NCI-H524 (cell line): ENCODE measurements around the gene KPNA4.
"Not testable (repeated sequence)": the region's sequence is repeated elsewhere in the genome, so short reads cannot be mapped to it uniquely, and the experiment has no call there.

Experiments
- DNase-seq, 2 experiments: peaks; one replicate each; lab custom pipeline; 2025; lab: John Stamatoyannopoulos, UW

Gene KPNA4, protein sequence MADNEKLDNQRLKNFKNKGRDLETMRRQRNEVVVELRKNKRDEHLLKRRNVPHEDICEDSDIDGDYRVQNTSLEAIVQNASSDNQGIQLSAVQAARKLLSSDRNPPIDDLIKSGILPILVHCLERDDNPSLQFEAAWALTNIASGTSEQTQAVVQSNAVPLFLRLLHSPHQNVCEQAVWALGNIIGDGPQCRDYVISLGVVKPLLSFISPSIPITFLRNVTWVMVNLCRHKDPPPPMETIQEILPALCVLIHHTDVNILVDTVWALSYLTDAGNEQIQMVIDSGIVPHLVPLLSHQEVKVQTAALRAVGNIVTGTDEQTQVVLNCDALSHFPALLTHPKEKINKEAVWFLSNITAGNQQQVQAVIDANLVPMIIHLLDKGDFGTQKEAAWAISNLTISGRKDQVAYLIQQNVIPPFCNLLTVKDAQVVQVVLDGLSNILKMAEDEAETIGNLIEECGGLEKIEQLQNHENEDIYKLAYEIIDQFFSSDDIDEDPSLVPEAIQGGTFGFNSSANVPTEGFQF

DNA sequence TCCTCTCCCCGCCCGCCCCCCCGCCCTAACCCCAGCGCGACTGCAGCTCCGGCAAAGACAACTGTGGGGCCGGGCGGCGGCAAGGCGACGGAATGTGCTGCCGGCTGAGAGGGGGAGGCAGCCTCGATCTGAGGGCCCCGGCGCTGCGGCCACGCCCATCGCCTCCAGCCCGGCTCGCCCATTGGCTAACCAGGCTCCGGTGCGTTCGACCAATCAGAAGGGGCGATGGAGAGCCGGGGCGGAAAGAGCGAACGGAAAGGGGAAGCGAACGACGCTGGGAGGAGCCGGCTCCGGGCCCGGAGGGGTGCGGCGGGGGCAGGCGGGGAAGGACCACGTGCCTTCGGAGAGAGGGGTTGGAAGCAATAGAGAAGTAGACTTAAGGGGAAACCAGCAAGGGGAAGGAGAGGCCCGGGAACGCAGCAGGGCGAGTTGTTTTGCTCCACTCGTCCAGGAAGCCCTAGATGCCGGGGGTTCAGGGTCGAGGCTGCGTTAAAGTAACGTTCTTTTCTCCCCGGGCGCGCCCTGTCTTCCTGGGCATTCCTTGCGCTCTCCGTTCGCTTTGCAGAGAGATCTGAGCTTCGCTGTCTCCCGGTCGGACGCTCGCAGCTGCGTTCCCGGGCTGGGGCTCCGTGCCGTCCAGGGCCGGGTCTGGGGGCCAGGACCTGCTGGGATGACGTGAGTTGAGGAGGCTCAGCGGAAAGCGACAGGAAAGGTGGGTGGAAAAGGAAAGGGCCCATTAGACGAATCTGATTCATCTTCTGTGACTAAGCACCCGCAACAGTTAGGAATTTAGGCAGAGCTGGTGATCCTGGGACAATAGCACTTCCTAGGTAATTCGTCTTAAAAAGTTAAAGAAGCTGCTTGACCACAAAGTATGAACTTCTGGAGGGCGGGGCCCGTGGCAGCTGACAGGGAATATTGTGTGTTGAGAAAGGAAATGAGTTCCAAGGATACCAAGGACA is at the start of gene KPNA4:
KPNA4 (minus strand) TSS at position 130 of the 962 bp plus-strand sequence. CDS start 289 bp downstream, outside the sequence.
- peak; percentile 97 to 98 for DNase-seq

DNA sequence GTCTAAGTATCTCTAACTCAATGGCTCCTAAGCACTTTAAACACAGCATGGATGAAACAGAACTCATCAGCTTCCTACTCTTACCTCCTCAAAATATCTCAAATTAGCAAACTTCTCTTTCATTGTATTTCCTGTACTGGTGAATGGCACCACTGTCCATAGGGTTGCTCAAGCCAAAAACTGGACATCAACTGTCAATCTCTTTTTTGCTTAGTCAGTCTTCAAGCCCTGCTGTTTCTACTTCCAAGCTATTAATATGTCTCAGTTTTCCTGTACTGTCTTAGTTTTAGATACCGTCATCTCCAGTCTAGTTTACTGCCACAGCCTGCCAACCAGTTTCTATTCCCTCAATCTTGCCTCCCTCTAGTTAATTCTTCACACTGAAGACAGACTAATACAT is 48.3 kb upstream of the KPNA4 start:
- no peak for DNase-seq

DNA sequence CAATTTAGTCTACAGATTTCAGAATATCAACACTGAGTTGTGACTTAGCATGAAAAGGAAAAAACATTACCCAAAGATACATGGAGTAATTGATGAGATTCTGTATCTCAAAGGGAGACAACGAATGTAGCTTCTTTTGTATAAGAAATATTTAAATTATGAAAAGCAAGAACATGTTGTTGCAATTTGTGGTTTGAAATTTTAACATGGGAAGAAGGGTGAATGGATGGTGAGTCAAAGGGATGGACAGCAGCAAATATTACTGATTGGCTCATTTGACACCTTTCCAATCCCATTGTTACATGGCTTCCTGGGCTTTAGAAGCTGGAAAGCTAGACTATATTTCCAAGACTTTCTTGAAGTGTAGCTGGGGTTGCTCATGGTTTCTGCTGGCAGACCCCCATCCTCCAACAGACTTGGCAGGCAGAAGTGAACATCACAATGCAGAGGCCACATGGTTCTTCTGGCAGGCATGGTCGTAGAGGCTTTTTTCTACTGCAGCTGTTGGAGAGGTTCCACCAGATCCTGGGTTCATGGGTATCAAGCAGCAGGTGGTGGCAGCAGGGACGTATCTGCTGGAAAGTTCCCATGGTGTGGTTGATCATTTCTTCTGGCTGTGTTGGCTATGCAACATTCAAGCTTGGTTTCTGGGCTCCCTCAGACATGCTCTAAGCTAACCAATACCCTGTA is 47.2 kb upstream of the KPNA4 start:
- DNase-seq, result no peak

DNA sequence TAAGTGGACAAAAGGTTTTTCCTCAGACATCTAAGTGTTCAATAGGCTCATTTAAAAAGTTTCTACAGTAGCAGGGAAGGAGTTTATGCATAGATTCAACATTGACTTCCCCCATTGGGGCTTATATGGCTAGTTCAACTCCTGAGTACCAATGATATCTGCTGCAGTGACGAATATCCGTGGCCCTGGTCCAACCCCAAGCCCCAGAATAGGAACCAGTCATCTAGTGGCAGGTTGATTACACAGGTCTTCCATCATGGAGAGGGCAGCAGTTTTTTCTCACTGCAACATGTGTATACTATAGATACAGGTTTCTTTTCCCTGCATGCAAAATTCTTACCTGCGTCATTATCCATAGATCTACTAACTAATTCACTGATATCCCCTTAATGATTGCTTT is 45.8 kb upstream of the KPNA4 start:
- DNase-seq, result no peak

DNA sequence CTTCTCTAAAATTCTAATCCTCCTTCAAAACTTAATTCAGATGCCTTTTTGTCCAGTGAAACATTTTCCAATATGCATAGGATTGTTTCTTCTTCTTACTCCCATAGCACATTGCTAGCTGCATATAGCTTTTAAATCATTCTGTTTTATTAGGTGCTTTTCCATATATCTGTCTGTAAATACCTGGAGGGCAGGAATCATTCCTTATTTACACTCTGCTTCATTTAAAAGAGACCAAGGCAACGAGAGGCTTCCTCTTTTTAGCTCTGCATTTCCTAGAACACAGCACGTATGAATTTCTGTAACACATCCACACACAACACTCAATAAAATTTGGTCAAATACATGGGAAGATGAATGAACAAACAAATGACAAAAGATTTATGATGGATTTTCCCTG is 43.5 kb upstream of the KPNA4 start:
- no peak for DNase-seq

DNA sequence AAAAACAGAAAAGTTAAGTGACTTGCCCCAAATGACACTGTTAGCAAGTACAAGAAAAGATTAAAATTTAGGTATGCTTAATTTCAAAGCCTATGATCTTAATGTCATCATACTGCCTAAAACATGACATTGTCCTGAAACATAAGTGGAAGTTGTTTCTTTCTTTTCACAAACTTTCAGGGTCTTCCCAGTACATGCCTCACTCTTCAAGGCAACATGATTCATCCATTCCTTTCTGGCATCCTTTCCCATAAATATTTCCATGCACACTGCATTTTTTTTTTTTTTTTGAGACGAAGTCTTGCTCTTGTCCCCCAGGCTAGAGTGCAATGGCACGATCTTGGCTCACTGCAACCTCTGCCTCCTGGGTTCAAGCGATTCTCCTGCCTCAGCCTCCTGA is 42.5 kb upstream of the KPNA4 start:
- no peak for DNase-seq

DNA sequence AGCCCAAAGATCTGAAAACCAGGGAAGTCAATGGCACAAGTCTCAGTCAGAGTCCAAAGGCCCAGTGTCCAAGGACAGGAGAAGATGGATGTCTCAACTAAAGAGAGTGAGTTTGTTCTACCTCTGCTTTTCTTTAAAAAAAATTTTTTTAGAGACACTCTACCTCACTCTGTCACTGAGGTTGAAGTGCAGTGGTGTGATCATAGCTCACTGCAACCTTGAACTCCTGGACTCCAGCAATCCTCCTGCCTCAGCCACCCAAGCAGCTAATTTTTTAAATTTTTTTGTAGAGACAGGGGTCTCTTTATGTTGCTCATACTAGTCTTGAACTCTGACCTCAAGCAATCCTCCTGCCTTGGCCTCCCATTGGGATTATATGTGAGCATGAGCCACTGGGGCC is 39.9 kb upstream of the KPNA4 start:
- no peak for DNase-seq

DNA sequence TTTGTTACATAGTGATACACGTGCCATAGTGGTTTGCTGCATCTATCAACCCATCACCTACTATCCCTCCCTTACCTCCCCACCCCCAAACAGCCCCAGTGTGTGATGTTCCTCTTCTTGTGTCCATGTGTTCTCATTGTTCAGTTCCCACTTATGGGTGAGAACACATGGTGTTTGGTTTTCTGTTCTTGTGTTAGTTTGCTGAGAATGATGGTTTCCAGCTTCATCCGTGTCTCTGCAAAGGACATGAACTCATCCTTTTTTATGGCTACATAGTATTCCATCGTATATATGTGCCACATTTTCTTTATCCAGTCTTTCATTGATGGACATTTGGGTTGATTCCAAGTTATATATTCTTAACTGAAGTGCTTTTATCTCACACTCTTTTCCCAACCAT is 38.5 kb upstream of the KPNA4 start:
- DNase-seq, result not testable (repeated sequence)

DNA sequence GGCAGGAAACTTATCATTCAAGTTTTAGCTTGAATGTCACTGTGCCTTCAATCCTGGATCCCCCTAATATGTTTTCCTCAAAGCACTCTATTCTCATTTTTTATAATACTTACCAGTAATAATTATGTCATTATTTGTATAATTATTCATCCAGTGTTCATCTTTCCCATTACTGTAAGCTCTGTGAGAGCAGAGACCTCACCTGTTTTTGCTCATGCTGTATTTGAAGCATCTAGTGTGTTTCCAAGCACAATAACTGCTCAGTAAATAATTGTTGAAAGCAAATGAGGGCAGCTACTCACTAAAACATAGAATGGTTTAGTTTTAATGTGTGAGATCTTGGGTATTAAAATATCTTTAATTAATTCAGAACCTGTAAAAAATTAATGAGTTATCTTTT is 36.9 kb upstream of the KPNA4 start:
- DNase-seq, result no peak

DNA sequence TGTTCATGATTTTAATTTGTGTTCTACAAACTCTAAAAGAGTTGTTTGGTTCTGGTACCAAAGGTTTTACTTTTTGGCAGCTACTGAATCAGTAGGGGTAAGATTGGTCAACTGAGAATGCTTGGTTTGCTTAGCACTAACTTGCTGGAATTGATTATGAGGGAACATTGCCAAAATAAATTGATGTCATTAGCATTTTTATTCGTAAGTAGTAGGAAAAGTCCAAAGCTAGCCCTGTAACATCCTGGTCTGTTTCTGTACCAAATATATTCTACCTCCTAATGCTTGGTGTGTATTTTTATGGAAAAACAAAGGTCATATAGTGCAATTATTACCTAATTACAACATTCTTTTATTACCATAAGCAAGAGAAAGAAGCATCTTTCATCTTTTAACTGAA is 35.9 kb upstream of the KPNA4 start:
- DNase-seq, result no peak

DNA sequence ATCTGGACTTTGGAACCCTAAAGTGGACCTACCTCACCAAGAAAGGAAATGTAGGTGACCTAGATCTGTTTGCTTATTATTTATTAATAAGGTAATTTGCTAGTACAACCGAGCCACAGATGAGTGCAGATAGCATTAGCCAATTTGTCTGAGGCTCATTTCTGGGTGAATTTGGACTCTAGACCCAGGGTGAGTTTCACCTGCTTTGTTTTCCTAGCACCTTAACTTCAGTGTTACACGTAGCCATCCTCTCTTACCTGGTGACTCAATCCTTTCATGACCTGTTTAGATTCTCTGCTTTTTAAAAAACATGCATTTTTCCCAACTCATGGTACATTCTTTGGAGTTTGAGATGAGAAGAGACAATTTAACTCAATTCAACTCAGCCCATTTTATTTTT is 33.5 kb upstream of the KPNA4 start:
- no peak for DNase-seq

DNA sequence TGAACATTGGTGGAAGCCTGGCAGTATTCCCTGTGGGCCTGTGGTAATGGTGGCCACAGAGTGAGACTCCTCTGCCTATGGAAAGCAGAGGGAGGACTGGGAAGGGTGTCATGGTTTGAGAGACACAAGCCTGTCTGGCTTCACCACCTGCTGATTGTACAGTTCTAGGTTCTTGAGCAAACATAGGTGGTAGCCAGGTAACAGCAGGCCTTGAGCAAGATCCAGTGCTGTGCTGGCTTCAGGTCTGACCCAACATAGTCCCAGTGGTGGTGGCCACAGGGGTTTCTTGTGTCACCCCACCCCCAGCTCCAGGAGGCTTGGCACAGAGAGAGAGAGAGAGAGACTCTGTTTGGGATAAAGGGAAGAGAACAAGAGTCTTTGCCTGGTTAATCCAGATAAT is 22.7 kb upstream of the KPNA4 start:
- DNase-seq, result no peak

DNA sequence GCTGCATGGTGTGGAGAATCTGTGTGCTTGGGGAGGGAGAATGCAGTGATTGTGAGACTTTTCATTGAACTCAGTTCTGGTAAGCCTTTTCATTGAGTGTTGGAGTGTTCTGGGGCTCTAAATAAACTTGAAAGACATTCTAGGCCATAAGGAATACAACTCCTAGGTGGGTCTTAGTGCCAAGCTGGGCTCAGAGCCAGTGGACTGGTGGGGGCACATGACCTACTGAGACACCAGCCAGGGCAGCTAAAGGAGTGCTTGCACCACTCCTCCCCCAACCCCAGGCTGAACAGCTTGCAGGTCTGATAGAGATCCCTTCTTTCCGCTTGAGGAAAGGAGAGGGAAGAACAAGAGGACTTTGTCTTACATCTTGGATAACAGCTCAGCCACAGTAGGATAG is 21.7 kb upstream of the KPNA4 start:
- no peak for DNase-seq

DNA sequence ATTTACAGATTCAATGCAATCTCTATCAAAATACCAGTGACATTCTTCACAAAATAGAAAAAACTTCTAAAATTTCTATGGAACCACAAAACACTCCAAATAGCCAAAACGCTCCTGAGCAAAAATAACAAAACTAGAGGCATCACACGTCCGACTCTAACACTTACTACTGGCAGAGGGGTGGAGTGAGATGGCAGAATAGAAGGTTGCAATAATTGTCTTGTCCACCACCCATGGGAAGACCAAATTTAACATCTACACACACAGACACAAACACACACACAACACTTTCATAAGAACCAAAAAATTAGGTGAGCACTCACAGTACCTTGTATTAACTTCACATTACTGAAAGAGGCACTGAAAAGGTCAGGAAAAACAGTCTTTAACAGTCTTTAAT is 21.3 kb upstream of the KPNA4 start:
- DNase-seq, result no peak

DNA sequence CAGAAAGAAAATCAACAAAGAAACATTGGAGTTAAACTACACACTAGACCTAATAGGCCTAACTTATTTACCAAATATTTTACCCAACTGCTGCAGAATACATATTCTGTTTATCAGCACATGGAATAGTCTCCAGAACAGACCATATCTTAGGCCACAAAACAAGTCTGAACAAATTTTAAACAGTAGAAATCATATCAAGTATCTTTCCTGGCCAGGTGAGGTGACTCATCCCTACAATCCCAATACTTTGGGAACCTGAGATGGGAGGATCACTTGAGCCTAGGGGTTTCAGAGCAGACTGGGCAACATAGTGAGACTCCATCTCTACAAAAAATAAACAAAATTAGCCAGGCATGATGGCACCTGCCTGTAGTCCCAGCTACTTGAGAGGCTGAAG is 18.1 kb upstream of the KPNA4 start:
- no peak for DNase-seq

DNA sequence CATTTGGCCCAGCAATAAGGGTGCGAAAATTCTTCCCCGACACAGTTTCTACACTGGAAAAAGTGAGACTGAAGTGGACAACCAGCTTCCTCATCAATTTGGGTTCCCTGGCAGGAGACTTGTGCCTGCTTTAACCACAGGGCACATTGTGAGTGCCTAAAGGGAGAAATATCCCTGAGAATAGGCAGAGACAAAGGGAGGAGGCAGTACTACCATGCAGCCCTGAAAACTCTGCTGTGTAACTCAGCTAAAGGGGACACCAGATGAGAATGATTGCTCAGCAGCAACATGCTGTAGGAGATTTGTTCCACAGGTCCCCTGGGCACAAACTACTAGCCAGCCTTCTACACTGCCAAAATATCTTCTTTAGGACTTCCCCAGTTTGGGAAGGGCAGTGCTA is 15.6 kb upstream of the KPNA4 start:
- DNase-seq, result no peak

DNA sequence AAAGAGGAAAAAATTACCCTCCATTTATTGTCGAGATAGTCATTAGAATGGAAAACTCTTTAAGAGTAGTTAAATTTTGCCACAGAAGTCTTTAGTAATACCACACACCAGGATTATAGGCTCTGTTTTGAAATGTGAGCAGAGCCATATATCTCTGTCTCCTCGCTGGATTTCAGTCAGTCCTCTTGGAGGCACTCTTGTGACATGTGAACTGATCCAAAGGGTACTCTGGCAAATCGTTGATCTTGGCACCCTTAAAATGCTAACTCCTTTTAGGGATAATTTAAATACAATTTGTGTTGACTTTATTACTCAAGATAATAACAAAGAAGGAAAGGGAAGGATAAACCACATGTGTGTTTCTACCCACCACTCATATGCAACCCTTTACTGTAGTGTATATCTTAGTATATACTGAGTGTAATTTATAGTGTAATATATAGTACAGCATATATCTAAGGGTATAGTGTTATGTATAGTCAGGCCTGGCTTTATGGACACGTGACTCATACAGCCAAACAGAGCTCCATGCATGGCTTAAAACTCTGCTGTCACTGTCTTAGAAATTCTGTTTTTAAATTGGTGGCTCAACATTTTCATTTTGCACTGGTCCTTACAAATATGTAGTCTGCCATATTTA is 12.3 kb upstream of the KPNA4 start:
- DNase-seq, result peak in 1 of 2 experiments; percentile 42

DNA sequence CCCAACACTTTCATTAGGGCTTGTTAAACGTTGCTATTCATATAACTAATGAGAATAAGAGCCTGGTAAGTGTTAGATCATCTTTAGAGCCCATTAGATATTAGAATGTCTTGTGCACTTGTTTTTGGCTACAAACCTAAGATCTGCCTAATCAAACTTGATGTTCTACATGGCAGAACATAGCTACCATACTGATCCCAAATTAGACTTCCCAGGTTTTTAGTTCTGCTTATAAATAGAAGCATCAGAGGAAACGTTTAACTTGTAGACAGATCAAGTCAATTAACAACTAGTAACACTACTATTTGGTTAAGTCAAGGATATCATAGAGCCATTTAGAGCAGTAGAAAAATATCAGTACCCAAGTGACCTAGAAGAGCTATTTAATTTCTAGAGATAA is 11.7 kb upstream of the KPNA4 start:
- DNase-seq, result no peak

DNA sequence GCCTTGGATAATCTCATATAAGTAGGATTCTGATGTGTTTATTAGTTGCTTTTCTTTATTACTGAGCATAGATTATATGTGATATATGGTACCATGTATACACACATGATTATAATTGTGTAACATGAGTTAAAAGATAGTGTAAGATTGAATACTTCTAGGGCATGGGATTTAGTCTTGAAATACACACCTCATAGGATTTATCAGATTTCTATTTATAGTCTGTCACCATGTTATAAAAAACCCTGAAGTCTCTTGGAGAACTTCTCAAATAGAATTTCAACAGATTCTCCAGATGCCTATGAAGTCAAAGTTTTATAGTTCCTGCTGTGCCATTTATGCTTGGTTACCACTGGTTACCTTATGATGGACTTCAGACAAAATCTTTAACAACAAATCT is 11.2 kb upstream of the KPNA4 start:
- DNase-seq, result no peak

DNA sequence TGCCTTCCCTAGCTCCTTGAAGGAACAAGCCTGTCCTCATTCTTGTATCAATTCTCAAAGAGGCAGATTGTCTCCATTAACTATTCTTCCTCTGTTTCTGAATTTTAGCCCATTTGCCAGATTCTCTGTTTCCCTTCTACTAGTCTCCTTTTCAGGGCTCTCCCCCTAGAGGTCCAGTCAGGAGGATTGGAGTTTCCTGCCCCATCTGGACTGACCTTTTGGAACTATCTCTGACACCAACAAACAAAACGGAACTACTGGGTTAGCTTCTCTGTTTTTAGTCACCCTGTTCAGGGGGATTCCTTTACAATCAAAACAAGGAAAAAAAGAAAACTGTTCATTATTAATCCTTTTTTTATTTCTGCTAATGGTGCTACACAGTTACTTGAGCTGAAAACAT is 10.2 kb upstream of the KPNA4 start:
- DNase-seq, result no peak

DNA sequence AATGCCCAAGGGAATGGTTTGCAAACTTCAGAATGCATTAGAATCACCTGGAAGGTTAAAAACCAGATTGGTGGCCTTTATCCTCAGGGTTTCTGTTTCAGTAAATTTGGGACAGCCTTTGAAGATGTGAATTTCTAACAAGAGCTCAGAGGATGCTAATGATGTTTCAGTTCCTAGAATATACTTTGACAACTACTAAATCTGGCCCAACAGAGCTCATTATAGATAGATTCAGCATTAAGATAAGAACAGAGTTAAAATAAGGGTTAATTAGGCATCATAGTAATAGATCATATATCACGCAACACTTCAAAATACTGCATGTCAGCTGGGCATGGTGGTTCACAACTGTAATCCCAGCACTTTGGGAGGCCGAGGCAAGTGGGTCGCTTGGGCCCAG is 9.3 kb upstream of the KPNA4 start:
- no peak for DNase-seq
